ENCODE measurements around the gene YWHAH.

DNA sequence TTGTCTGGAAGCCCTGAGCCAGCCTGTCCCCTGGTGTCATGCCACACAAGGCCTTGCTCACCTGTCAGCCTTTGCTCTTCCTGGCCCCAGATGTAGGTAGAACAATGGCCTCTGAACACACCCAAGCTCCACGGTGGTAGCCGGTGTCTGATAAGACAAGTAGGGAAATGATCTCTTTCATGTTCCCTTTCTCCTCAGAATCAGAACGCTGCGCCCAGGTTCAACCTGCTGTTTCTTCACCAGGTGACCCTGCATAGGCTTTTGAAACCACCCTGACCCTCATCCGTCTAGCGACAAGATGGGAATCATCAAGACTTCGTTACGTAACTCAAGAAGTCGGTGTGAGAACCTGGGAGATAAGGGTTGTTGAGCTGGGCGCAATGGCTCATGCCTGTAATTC, 28.7 kb upstream of the YWHAH start:
- TF ChIP-seq, protein P1, sequence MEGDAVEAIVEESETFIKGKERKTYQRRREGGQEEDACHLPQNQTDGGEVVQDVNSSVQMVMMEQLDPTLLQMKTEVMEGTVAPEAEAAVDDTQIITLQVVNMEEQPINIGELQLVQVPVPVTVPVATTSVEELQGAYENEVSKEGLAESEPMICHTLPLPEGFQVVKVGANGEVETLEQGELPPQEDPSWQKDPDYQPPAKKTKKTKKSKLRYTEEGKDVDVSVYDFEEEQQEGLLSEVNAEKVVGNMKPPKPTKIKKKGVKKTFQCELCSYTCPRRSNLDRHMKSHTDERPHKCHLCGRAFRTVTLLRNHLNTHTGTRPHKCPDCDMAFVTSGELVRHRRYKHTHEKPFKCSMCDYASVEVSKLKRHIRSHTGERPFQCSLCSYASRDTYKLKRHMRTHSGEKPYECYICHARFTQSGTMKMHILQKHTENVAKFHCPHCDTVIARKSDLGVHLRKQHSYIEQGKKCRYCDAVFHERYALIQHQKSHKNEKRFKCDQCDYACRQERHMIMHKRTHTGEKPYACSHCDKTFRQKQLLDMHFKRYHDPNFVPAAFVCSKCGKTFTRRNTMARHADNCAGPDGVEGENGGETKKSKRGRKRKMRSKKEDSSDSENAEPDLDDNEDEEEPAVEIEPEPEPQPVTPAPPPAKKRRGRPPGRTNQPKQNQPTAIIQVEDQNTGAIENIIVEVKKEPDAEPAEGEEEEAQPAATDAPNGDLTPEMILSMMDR (IDR thresholded peaks at IDR 0.05): no peak
- TF ChIP-seq POLR2A (IDR thresholded peaks at IDR 0.05): no peak

Data from Peyer's patch (tissue), 4 donors.